Peyer's patch (tissue), 4 donors: ENCODE measurements around the gene COX7B2.

Experiments
- POLR2A ChIP-seq, 2 donors: fragments of 450-650 bp; IDR thresholded peaks; one replicate each; pipeline ENCODE4 v1.5.1; 2017; ENCODE audit warnings: antibody characterized with exemption in 2 of 2, mild to moderate bottlenecking in 2 of 2, moderate library complexity in 2 of 2
- TF ChIP-seq, protein P1 (sequence below), 6 experiments: fragments of 450-650 bp in 4 of 6; fragments of 200-600 bp in 2 of 6; sonication (generic) in 1 of 6; IDR thresholded peaks; one replicate each; pipeline ENCODE4 v1.5.1; 2017 to 2019; ENCODE audit warnings: antibody characterized with exemption in 6 of 6, mild to moderate bottlenecking in 3 of 6, moderate library complexity in 1 of 6

- TF ChIP-seq, protein P1, sequence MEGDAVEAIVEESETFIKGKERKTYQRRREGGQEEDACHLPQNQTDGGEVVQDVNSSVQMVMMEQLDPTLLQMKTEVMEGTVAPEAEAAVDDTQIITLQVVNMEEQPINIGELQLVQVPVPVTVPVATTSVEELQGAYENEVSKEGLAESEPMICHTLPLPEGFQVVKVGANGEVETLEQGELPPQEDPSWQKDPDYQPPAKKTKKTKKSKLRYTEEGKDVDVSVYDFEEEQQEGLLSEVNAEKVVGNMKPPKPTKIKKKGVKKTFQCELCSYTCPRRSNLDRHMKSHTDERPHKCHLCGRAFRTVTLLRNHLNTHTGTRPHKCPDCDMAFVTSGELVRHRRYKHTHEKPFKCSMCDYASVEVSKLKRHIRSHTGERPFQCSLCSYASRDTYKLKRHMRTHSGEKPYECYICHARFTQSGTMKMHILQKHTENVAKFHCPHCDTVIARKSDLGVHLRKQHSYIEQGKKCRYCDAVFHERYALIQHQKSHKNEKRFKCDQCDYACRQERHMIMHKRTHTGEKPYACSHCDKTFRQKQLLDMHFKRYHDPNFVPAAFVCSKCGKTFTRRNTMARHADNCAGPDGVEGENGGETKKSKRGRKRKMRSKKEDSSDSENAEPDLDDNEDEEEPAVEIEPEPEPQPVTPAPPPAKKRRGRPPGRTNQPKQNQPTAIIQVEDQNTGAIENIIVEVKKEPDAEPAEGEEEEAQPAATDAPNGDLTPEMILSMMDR (IDR thresholded peaks at IDR 0.05), result no peak
- no peak for TF ChIP-seq POLR2A (IDR thresholded peaks at IDR 0.05)
Measured at GRCh38 chr4:46894826-46895225, 14.2 kb downstream of the COX7B2 start.
